DOHH2 (cell line): ENCODE results near the gene IFIT3.
A peak's percentile ranks its signal among the peaks of the same experiment; 100 is the strongest.

Experiments
- H3F3A ChIP-seq: fragments of 200-600 bp; sonication (generic), shearing (Covaris generic); 2 replicates; pipeline ENCODE4 v1.6.0; 2016; ENCODE audit warnings: antibody characterized with exemption, mild to moderate bottlenecking; ENCODE audit not compliant: control insufficient read depth, insufficient read depth
- H3K27ac ChIP-seq: fragments of 200-600 bp; sonication (generic); 2 replicates; pipeline ENCODE4 v1.5.1; 2014; ENCODE audit warnings: low read depth, mild to moderate bottlenecking, low read length, moderate library complexity
- H3K27me3 ChIP-seq: fragments of 200-600 bp; sonication (generic); 2 replicates; pipeline ENCODE4 v1.6.1; 2014; ENCODE audit warnings: mild to moderate bottlenecking, low read length, mixed read lengths; ENCODE audit not compliant: control insufficient read depth
- H3K36me3 ChIP-seq: fragments of 200-600 bp; sonication (generic); 2 replicates; pipeline ENCODE4 v1.6.1; 2014; ENCODE audit warnings: mild to moderate bottlenecking, low read length, moderate library complexity, mixed read lengths; ENCODE audit not compliant: control insufficient read depth
- H3K4me1 ChIP-seq: fragments of 200-600 bp; sonication (generic); 2 replicates; pipeline ENCODE4 v1.6.1; 2014; ENCODE audit warnings: mild to moderate bottlenecking, low read length, mixed read lengths; ENCODE audit not compliant: control insufficient read depth
- H3K4me2 ChIP-seq: fragments of 200-600 bp; sonication (generic); 2 replicates; pipeline ENCODE4 v1.6.0; 2014; ENCODE audit warnings: mild to moderate bottlenecking, low read length, moderate library complexity
- H3K4me3 ChIP-seq: fragments of 200-600 bp; sonication (generic); 2 replicates; pipeline ENCODE4 v1.5.1; 2014; ENCODE audit warnings: mild to moderate bottlenecking, low read length, mixed read lengths
- H3K79me2 ChIP-seq: fragments of 200-600 bp; sonication (generic); 2 replicates; pipeline ENCODE4 v1.6.1; 2014; ENCODE audit warnings: mild to moderate bottlenecking, low read length, mixed read lengths; ENCODE audit not compliant: control insufficient read depth
- H3K9me2 ChIP-seq: fragments of 200-600 bp; sonication (generic); replicated peaks from 2 replicates; pipeline ENCODE4 v1.6.1; 2014; ENCODE audit warnings: mild to moderate bottlenecking, low read length, mixed read lengths; ENCODE audit not compliant: control insufficient read depth
- H3K9me3 ChIP-seq: fragments of 200-600 bp; sonication (generic); 2 replicates; pipeline ENCODE4 v1.6.1; 2014; ENCODE audit warnings: antibody characterized with exemption, low read length, mixed read lengths; ENCODE audit not compliant: control insufficient read depth, insufficient read depth
- H4K20me1 ChIP-seq: fragments of 200-600 bp; sonication (generic); 2 replicates; pipeline ENCODE4 v1.6.0; 2014; ENCODE audit warnings: low read depth, mild to moderate bottlenecking, antibody characterized with exemption, low read length, moderate library complexity; ENCODE audit not compliant: control insufficient read depth, insufficient read depth
- CTCF ChIP-seq: fragments of 200-600 bp; sonication (generic); IDR thresholded peaks from one replicate; pipeline ENCODE4 v1.5.1; 2014; ENCODE audit warnings: antibody characterized with exemption, mild to moderate bottlenecking, low read depth, low read length; ENCODE audit not compliant: poor library complexity, severe bottlenecking
- EZH2phosphoT487 ChIP-seq: fragments of 200-600 bp; sonication (generic); IDR thresholded peaks from 2 replicates; pipeline ENCODE4 v1.6.1; 2017; ENCODE audit warnings: borderline replicate concordance, mild to moderate bottlenecking, antibody characterized with exemption, low read length, moderate library complexity, mixed read lengths

IFIT3 gene

DNA sequence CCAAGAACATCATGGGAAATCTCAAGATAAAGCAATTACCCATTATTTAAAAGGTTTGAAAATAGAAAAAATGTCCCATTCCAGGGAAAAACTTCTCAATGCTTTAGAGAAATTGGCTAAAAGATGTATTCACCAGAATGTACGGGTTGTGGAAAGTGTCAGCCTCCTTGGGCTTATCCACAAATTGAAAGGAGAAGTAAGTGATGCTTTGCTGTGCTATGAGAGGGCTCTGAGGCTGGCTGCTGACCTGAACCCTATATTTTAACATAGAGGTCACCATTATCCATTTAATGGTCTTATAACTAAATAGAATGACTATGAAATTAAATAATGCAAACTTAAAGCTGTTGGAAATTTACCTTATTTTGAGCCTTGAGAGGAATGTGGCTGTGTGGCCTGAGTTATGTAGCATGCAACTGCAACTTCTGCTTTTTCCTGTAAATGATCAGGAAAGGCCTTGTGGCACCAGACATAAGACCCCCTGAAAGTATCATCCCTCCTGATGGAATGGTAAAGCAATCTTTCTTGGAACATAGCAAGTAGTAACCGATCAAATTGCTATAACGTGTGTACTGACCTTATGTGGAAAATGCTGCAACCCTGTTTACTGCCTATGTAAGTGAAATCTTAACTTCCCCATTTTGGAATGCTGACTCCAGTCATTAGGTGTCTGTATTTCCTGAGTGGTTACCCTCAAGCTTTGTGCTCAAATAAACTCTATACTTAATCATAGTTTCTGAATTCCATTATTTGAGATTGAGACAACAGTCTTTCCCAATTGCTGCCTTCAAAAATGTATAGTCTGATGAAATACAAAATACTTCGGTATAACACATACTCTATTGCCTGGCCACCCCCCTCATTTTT lies 56.9 kb downstream of the IFIT3 start:
- no peak overlapping the region for H3K4me2 ChIP-seq

DNA sequence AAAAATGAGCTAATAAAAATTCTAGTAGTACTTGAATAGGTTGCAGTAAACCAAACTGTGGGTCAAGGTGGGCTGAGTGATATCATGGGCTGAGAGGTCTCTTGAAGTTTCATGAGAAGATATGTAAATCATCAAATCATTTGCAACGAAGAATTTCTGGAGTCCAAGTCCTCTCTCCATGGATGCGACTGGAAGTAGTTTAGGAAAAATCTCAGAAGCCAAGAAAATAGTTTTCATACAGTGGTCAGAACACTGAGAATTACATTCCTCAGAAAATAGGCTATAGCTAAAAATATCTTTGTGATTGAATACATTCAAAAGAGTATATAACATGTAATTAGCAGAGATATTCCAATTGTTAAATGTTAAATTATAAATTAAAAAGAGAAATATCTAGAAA lies 61.0 kb downstream of the IFIT3 start:
- Histone ChIP-seq H3K36me3 (no peaks in the 10 kb centered on the region), H4K20me1 (no peaks in the 10 kb centered on the region), H3K9me2 (no peaks in the 10 kb centered on the region; the same call in 1 of the 2 replicates), H3K9me3 (no peaks in the 10 kb centered on the region), H3K27me3 (no peaks in the 10 kb centered on the region), H3F3A (no peaks in the 10 kb centered on the region), H3K4me2 (no peak overlapping the region), H3K27ac (no peak overlapping the region), H3K4me3 (no peak overlapping the region), H3K4me1 (peaks cover 11% of the 10 kb centered on the region), H3K79me2 (no peaks in the 10 kb centered on the region)
- TF ChIP-seq CTCF (no peak), EZH2phosphoT487 (no peak)

More for the DNA sequence above, 56.9 kb downstream of the IFIT3 start:
- H3K27me3 ChIP-seq, result no peaks in the 10 kb centered on the region
- no peaks in the 10 kb centered on the region for H3K4me1 ChIP-seq
- H3K27ac ChIP-seq, result no peak overlapping the region
- no peaks in the 10 kb centered on the region for H3K9me3 ChIP-seq
- no peaks in the 10 kb centered on the region for H3F3A ChIP-seq
- TF ChIP-seq CTCF (no peak), EZH2phosphoT487 (no peak)
- H3K9me2 ChIP-seq, result no peaks in the 10 kb centered on the region
- H3K4me3 ChIP-seq, result no peak overlapping the region
- H3K79me2 ChIP-seq, result no peaks in the 10 kb centered on the region
- no peaks in the 10 kb centered on the region for H3K36me3 ChIP-seq
- no peaks in the 10 kb centered on the region for H4K20me1 ChIP-seq

- H3K4me2 ChIP-seq, result no peak overlapping the region
- H3K4me3 ChIP-seq, result no peak overlapping the region
- TF ChIP-seq CTCF, result peak; percentile 12
- no peak for TF ChIP-seq EZH2phosphoT487
- H3K4me1 ChIP-seq, result peaks cover 11% of the 10 kb centered on the region
- no peaks in the 10 kb centered on the region for H3K27me3 ChIP-seq
- H4K20me1 ChIP-seq, result no peaks in the 10 kb centered on the region
- H3K9me2 ChIP-seq, result no peaks in the 10 kb centered on the region; the same call in 1 of the 2 replicates
- no peaks in the 10 kb centered on the region for H3K9me3 ChIP-seq
- H3K27ac ChIP-seq, result no peak overlapping the region
- H3K36me3 ChIP-seq, result no peaks in the 10 kb centered on the region
- H3F3A ChIP-seq, result no peaks in the 10 kb centered on the region
- no peaks in the 10 kb centered on the region for H3K79me2 ChIP-seq
Observed at GRCh38 chr10:89389254-89389653, 61.5 kb downstream of the IFIT3 start.
